Brain microvascular endothelial cell (primary cell): Measurements from ENCODE around the gene ADAMTS2.

Experiments used
- DNase-seq: peaks from one replicate; pipeline ENCODE4 v3.0.0-alpha.2; 2020
- H3K27ac ChIP-seq: fragments of 250-450 bp; sonication (Bioruptor Pico); 2 replicates; pipeline ENCODE4 v1.5.1; 2020; ENCODE audit warnings: mild to moderate bottlenecking, moderate library complexity
- H3K27me3 ChIP-seq: fragments of 250-450 bp; sonication (Bioruptor Pico); replicated peaks from 2 replicates; pipeline ENCODE4 v1.5.1; 2020; ENCODE audit warnings: mild to moderate bottlenecking
- H3K36me3 ChIP-seq: fragments of 250-450 bp; sonication (Bioruptor Pico); replicated peaks from 2 replicates; pipeline ENCODE4 v1.5.1; 2020; ENCODE audit warnings: mild to moderate bottlenecking
- H3K4me3 ChIP-seq: 2 replicates; pipeline ENCODE4 v1.5.1; 2011; ENCODE audit warnings: low read depth, mild to moderate bottlenecking, control low read depth, low read length, moderate library complexity
- in situ Hi-C: cut with HindIII; loops from 2 replicates; pipeline ENCODE4 v1.10.0; 2017; ENCODE audit warnings: low sequenced_read_pairs, low pct_ligation_motif_present
- TF ChIP-seq, protein P1 (sequence below): IDR thresholded peaks from 2 replicates; pipeline ENCODE4 v1.5.1; 2011; ENCODE audit warnings: low read depth, mild to moderate bottlenecking, moderate library complexity, low read length, control low read depth, inconsistent platforms; ENCODE audit errors: missing control alignments

The ADAMTS2 gene

GRCh38 chr5:179135441-179136215 is 209.6 kb downstream of the ADAMTS2 start:
- Histone ChIP-seq H3K27ac (no peak overlapping the region), H3K4me3 (no peak overlapping the region), H3K36me3 (no peaks in the 10 kb centered on the region), H3K27me3 (no peaks in the 10 kb centered on the region)
- no peak for DNase-seq
- TF ChIP-seq, protein P1, sequence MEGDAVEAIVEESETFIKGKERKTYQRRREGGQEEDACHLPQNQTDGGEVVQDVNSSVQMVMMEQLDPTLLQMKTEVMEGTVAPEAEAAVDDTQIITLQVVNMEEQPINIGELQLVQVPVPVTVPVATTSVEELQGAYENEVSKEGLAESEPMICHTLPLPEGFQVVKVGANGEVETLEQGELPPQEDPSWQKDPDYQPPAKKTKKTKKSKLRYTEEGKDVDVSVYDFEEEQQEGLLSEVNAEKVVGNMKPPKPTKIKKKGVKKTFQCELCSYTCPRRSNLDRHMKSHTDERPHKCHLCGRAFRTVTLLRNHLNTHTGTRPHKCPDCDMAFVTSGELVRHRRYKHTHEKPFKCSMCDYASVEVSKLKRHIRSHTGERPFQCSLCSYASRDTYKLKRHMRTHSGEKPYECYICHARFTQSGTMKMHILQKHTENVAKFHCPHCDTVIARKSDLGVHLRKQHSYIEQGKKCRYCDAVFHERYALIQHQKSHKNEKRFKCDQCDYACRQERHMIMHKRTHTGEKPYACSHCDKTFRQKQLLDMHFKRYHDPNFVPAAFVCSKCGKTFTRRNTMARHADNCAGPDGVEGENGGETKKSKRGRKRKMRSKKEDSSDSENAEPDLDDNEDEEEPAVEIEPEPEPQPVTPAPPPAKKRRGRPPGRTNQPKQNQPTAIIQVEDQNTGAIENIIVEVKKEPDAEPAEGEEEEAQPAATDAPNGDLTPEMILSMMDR: no peak
- in situ Hi-C loops: no loop called here

DNA sequence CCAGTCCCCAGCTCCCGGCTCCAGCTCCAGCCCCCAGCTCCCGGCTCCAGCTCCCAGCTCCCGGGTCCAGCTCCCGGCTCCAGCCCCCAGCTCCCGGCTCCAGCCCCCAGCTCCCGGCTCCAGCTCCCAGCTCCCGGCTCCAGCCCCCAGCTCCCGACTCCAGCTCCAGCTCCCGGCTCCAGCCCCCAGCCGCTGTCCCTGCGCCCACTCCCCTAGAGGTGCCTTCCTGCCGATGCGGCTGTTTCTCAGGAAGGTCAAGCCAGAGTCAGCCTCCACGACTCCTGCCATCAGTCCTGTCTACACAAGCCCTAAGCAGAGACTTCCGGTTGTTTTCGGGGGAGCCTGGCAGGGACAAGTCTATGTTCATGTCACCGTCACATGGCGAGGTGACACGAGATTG is 210.3 kb downstream of the ADAMTS2 start:
- Histone ChIP-seq H3K27ac (no peak overlapping the region), H3K27me3 (no peaks in the 10 kb centered on the region), H3K36me3 (peaks cover under 1% of the 10 kb centered on the region), H3K4me3 (no peak overlapping the region)
- TF ChIP-seq, protein P1: no peak
- in situ Hi-C loops: no loop called here
- DNase-seq: no peak

DNA sequence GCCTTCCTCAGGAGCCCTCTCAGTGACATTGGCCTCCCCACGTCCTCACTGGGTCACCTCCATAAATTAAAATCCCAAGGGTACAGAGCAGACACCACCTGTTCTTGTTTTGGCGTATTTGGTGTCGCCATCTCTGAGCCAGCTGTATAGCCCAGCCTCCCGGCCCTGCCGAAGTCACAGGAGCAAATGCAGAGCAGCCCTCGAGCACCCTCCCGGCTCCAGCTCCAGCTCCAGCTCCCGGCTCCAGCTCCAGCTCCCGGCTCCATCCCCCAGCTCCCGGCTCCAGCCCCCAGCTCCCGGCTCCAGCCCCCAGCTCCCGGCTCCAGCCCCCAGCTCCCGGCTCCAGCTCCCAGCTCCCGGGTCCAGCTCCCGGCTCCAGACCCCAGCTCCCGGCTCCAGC is 210.8 kb downstream of the ADAMTS2 start:
- peaks cover 5% of the 10 kb centered on the region for H3K36me3 ChIP-seq

GRCh38 chr5:179132586-179133355 is 212.5 kb downstream of the ADAMTS2 start:
- Histone ChIP-seq H3K27ac (no peak overlapping the region), H3K36me3 (peaks cover 14% of the 10 kb centered on the region), H3K4me3 (no peak overlapping the region), H3K27me3 (no peaks in the 10 kb centered on the region)
- no peak for DNase-seq
- in situ Hi-C loops: no loop called here
- TF ChIP-seq, protein P1: no peak

More for the DNA sequence above, 210.8 kb downstream of the ADAMTS2 start:
- no peak overlapping the region for H3K4me3 ChIP-seq
- no peaks in the 10 kb centered on the region for H3K27me3 ChIP-seq
- no peak overlapping the region for H3K27ac ChIP-seq
- DNase-seq: no peak
- TF ChIP-seq, protein P1: no peak
- in situ Hi-C loops: no loop called here

DNA sequence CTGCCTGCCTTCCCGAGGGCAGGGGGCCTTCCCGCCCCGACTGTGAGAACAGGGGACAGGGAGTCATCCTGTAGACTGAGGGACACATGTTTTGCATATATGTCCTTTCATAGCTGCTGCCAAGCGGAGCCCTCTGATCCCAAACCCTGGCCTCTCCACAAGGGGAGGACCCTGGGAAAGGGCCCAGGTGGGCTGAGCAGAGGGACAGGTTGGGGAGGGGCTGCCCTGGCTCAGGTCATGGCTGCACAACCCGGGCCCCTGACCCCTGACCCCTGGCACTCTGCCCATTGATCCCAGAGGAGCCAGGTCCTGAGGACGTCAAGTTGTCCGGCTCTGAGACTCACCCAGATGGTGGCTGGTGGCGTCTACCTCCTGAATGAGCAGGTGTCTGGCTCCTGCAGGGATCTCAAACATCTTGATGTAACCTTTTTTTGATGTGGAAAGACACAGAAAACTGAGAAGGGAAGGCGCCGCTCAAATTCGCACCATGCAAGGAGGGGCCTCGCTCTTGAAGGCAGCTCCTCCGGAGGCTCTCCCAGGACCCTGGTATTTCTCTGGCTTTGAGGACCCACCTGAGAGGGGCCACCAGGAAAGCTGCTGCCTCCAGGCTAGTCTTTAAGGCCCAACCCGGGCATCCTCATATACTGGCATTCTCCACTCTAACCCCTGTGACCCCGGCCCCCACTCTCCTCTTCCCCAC is 213.2 kb downstream of the ADAMTS2 start:
- no peak overlapping the region for H3K27ac ChIP-seq
- peaks cover 14% of the 10 kb centered on the region for H3K36me3 ChIP-seq
- no peak overlapping the region for H3K4me3 ChIP-seq
- no peak for DNase-seq
- H3K27me3 ChIP-seq: no peaks in the 10 kb centered on the region
- in situ Hi-C loops: no loop called here
- TF ChIP-seq, protein P1: no peak
